GM18858 (cell line): ENCODE results near the gene XPO4.

Source experiments
- ATAC-seq: cut with Tn5 transposase; IDR thresholded peaks from one replicate; pipeline ENCODE4 v1.9.1; 2021; ENCODE audit not compliant: unreplicated experiment

Gene XPO4

DNA sequence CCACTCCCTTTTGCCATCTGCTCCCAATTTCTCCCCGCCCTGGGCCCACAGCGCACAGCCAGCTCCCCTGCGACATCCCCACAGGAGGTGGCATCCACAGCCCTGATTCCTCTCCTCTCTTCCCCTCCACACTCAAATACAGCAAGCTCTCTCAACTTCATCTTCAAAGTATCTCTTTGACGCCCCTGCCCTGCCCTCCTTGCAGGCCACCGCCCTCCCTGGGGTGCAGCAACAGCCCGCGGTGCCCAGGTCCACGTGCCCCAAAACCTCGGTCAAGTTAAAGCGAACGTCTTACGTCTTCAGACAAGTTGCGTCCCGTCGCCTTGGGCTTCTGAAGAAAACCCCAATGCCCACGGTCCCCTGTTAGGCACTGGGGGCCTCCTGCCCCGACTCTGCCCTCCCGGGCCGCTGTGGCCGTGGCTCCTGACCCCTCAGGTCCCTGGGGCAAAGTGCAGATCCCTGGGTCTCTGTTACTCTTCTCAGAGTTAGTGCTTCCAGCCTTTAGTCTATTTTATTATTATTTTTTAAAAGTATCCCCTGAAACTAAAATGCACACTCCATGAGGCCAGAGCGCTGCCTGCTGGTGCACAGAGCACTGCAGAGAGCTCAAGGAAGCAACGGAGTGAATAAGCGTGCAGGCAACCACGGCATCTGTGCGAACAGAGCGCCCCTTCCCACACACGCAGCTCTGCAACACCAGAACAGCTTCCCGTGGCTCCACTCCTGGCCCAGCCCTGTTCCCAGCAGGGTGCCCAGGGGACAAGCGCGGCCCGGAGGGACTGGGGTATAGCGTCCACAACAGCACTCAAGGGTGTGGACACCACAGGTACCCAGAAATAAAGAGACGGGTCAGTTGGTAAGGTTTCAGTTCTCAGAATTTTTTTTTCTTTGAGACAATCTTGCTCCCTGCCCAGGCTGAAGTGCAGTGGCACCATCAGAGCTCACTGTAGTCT lies 172.6 kb downstream of the XPO4 start:
- no peak for ATAC-seq

GRCh38 chr13:20728579-20729311 lies 173.8 kb downstream of the XPO4 start:
- no peak for ATAC-seq

- ATAC-seq, result no peak
Observed at GRCh38 chr13:20727856-20728255, 174.7 kb downstream of the XPO4 start.
